LNCAP (cell line): Measurements from ENCODE around the gene TM6SF1.

Experiments
- CTCF ChIP-seq: fragments of 450-650 bp; IDR thresholded peaks from 2 replicates; pipeline ENCODE4 v1.5.1; 2017; ENCODE audit warnings: mild to moderate bottlenecking

Gene TM6SF1

GRCh38 chr15:83115410-83115809 lies 8.0 kb downstream of the TM6SF1 start:
- TF ChIP-seq CTCF: no peak

GRCh38 chr15:83115831-83116565 lies 8.6 kb downstream of the TM6SF1 start:
- TF ChIP-seq CTCF: no peak

- no peak for TF ChIP-seq CTCF
These were observed 10.9 kb downstream of the TM6SF1 start for GRCh38 chr15:83118291-83118827.

DNA sequence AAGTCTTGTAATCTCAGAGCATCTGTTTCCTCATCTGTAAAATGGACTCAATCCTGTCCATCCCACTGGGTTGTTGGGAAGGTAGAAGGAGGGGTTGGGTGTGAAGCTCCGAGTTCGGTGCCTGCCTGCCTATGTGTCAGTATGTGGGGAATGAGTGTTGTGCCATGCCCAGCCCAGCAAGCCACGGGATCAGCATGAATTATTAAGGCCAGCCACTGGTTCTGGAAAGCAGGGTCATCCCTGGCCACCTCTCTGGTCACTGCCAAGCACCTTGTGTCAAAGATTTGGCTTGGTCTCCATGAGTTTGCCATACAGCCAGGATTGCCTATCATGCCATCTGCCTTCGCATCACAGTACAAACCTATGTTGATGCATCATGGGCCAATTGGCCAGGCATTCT lies 11.5 kb downstream of the TM6SF1 start:
- no peak for TF ChIP-seq CTCF

- no peak for TF ChIP-seq CTCF
These were observed 12.6 kb downstream of the TM6SF1 start for GRCh38 chr15:83119968-83120581.

- no peak for TF ChIP-seq CTCF
These were observed 16.1 kb downstream of the TM6SF1 start for GRCh38 chr15:83123529-83123928.

DNA sequence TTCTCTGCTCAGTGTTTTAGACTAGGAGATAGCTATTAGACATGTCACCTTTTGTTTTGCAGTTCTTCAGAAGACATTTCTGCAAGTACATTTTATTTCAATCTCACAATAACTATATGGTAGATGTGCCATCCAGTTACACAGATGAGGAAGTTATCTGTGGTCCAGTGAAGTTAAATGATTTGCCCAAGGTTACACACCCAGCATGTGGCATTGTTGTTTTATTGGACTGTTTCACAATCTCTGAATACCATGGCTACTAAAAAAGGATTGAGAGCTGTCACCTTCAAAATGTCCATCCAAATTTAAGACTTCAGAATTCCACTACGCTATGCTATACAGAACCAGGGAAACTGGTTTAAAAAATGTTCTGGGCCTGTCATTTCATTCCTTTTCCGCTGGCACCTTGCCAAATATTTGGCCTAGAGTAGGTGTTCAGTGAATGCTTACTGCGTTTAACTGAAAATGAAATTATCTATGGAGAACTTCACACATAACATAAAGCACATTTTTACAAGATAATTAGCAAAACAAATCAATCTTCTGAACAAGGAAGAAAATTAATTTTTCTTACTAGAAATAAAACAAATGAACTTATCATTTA lies 20.2 kb downstream of the TM6SF1 start:
- no peak for TF ChIP-seq CTCF
